ENCODE results near the gene CBR3. TPM values are rescaled to one million over a fixed set of nuclear protein-coding genes. Genes with fewer than 3 reads are reported as not detected.

Gene CBR3
- total and polyA plus RNA-seq, 9 of the 15 experiments (the other 6 are each of a cell fraction or from before 2014, with no cell fraction given), result not detected

- TF ChIP-seq ARID3B (CRISPR knock-in tag; IDR thresholded peaks at IDR 0.05; ENCODE audit: borderline replicate concordance), result no peak
- no peak for TF ChIP-seq CBFA2T2 (conservative IDR thresholded peaks at IDR 0.05)
- TF ChIP-seq SPI1 (IDR thresholded peaks at IDR 0.05; ENCODE audit: borderline replicate concordance, low read depth, low read length), result no peak
- TF ChIP-seq ZNF134 (CRISPR knock-in tag; conservative IDR thresholded peaks at IDR 0.05), result no peak
- no peak for TF ChIP-seq PML (IDR thresholded peaks at IDR 0.05; ENCODE audit: low read length)
- TF ChIP-seq ZBTB5 (IDR thresholded peaks at IDR 0.05), result no peak
- TF ChIP-seq MAFF (IDR thresholded peaks at IDR 0.05; ENCODE audit: low read length), result 0 out of 2 replicates have a peak, but pooled peaks have one; percentile 24
- TF ChIP-seq TCFL5 (CRISPR knock-in tag; conservative IDR thresholded peaks at IDR 0.05), result no peak
- no peak for TF ChIP-seq ELK3 (CRISPR knock-in tag; IDR thresholded peaks at IDR 0.05)
- TF ChIP-seq HNRNPH1 (optimal IDR thresholded peaks at IDR 0.05; ENCODE audit: low read depth, low read length), result no peak
- peak; percentile 46 for TF ChIP-seq ZNF316 (IDR thresholded peaks at IDR 0.05)
- no peak for TF ChIP-seq ZNF274 (IDR thresholded peaks at IDR 0.05; ENCODE audit: borderline replicate concordance, low read depth, low read length)
- no peak for TF ChIP-seq BRF2 (IDR thresholded peaks at IDR 0.05; ENCODE audit: borderline replicate concordance, insufficient read depth, insufficient read length)
- TF ChIP-seq DDX20 (tag; IDR thresholded peaks at IDR 0.05; ENCODE audit: low read depth), result no peak
Measured at GRCh38 chr21:36132696-36133095, 2.2 kb upstream of the CBR3 start (continued).

Measured in K562 (cell line).